Panc1 (cell line): ENCODE results near the gene KAT6B.

ENCODE experiments used
- POLR2AphosphoS5 ChIP-seq: IDR thresholded peaks from 2 replicates; pipeline ENCODE4 v1.6.1; 2012; ENCODE audit warnings: mild to moderate bottlenecking, low read depth, low read length, moderate library complexity
- SIN3A ChIP-seq: IDR thresholded peaks from 2 replicates; pipeline ENCODE4 v1.6.1; 2012; ENCODE audit warnings: low read depth, mild to moderate bottlenecking, low read length, moderate library complexity, borderline replicate concordance; ENCODE audit not compliant: insufficient read depth
- TCF7L2 ChIP-seq: IDR thresholded peaks from 2 replicates; pipeline ENCODE4 v1.6.1; 2011; ENCODE audit warnings: mild to moderate bottlenecking, low read depth, low read length, inconsistent platforms
- TF ChIP-seq, protein P1 (sequence below): fragments of 450-650 bp; IDR thresholded peaks from 2 replicates; pipeline ENCODE4 v1.5.1; 2017; ENCODE audit warnings: mild to moderate bottlenecking
- TF ChIP-seq, protein P2 (sequence below), 2 experiments: IDR thresholded peaks; 2 replicates each; pipeline ENCODE4 v1.6.1; 2011 to 2012; ENCODE audit warnings: low read depth in 2 of 2, control low read depth in 1 of 2, low read length in 1 of 2, mild to moderate bottlenecking in 1 of 2, moderate library complexity in 1 of 2; ENCODE audit not compliant: insufficient read depth in 1 of 2

DNA sequence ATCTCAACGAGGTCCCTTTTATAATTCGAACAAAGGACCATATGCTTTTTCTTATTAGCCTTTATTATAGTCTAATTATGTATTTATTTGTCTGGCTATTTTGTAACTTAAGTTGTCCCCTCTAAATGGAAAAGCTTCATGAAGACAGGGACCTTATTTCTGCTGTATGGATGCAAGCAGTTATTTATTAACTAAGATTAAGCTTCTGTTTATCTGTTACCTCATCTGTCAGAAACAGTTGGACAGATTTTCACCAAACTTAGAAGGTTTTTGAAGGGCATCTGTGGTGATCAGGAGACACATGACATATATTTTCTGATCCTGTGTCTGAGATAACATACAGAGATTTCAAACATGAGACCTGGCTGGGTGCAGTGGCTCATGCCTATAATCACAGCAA lies 43.2 kb downstream of the KAT6B start:
- TF ChIP-seq, protein P1, sequence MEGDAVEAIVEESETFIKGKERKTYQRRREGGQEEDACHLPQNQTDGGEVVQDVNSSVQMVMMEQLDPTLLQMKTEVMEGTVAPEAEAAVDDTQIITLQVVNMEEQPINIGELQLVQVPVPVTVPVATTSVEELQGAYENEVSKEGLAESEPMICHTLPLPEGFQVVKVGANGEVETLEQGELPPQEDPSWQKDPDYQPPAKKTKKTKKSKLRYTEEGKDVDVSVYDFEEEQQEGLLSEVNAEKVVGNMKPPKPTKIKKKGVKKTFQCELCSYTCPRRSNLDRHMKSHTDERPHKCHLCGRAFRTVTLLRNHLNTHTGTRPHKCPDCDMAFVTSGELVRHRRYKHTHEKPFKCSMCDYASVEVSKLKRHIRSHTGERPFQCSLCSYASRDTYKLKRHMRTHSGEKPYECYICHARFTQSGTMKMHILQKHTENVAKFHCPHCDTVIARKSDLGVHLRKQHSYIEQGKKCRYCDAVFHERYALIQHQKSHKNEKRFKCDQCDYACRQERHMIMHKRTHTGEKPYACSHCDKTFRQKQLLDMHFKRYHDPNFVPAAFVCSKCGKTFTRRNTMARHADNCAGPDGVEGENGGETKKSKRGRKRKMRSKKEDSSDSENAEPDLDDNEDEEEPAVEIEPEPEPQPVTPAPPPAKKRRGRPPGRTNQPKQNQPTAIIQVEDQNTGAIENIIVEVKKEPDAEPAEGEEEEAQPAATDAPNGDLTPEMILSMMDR, result no peak
- TF ChIP-seq, protein P2, sequence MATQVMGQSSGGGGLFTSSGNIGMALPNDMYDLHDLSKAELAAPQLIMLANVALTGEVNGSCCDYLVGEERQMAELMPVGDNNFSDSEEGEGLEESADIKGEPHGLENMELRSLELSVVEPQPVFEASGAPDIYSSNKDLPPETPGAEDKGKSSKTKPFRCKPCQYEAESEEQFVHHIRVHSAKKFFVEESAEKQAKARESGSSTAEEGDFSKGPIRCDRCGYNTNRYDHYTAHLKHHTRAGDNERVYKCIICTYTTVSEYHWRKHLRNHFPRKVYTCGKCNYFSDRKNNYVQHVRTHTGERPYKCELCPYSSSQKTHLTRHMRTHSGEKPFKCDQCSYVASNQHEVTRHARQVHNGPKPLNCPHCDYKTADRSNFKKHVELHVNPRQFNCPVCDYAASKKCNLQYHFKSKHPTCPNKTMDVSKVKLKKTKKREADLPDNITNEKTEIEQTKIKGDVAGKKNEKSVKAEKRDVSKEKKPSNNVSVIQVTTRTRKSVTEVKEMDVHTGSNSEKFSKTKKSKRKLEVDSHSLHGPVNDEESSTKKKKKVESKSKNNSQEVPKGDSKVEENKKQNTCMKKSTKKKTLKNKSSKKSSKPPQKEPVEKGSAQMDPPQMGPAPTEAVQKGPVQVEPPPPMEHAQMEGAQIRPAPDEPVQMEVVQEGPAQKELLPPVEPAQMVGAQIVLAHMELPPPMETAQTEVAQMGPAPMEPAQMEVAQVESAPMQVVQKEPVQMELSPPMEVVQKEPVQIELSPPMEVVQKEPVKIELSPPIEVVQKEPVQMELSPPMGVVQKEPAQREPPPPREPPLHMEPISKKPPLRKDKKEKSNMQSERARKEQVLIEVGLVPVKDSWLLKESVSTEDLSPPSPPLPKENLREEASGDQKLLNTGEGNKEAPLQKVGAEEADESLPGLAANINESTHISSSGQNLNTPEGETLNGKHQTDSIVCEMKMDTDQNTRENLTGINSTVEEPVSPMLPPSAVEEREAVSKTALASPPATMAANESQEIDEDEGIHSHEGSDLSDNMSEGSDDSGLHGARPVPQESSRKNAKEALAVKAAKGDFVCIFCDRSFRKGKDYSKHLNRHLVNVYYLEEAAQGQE (IDR thresholded peaks at IDR 0.05; ENCODE audit: insufficient read depth in 1 of 2, low read depth in 2 of 2, low read length in 1 of 2), result no peak
- TF ChIP-seq POLR2AphosphoS5 (no peak), SIN3A (no peak), TCF7L2 (no peak)
